GM10266 (cell line): ENCODE measurements around the gene TM4SF18.

ENCODE experiments used
- DNase-seq: peaks from one replicate; pipeline ENCODE4 v3.0.0; 2012; ENCODE audit errors: extremely low spot score
- CTCF ChIP-seq: IDR thresholded peaks from 2 replicates; pipeline ENCODE4 v1.5.1; 2012; ENCODE audit warnings: mild to moderate bottlenecking, low read depth; ENCODE audit not compliant: control insufficient read depth, insufficient read depth; ENCODE audit errors: missing control alignments

Gene TM4SF18

DNA sequence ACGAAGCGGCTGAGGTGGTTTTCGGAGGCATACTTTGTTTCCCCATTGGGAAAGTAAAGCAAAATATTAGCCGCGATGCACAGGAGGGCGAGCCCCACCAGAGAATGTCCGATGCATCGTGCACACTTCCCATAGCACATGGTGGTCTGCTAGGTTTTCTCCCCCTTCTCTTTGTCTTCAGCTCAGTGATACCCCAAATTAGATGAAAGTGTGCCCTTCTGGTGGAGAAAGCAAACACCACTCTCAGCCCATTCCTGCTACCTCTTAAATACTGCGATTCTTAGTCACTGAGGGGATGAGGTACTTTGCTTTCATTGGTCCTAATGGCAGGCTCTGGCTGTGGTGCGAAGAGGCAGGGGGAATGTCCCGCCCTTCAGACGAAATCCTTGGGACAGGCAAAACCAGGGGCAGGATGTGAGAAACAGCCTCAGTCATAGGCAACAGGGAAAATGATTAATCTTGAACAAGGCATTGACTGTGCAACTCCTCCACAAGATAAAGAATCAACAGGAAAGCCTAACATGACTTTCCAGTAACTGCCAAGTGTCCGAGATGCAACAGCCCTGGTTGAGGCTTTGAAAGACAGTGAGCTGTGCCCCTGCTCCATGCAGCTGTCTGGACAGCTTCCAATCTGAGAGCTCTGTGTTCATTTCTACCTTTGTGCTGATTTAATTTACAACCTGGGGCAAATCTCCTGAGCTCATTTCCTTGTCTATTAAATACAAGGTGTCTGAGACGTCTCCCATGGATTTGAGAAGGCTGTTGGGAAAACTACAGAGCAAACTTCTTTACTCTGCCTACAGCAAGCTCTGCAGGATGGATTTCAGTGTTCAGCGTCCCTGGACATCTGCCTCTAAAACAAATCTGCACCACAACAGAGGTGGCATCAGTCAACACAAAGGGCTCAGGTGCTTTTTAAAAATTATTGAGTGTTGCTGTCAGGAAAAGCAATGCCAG is 44.2 kb upstream of the TM4SF18 start, which contains the start of gene TM4SF1:
TM4SF1 (minus strand) TSS at position 242 of the 957 bp plus-strand sequence; CDS start at position 140, 102 bp downstream.
- no peak for DNase-seq
- no peak for TF ChIP-seq CTCF

DNA sequence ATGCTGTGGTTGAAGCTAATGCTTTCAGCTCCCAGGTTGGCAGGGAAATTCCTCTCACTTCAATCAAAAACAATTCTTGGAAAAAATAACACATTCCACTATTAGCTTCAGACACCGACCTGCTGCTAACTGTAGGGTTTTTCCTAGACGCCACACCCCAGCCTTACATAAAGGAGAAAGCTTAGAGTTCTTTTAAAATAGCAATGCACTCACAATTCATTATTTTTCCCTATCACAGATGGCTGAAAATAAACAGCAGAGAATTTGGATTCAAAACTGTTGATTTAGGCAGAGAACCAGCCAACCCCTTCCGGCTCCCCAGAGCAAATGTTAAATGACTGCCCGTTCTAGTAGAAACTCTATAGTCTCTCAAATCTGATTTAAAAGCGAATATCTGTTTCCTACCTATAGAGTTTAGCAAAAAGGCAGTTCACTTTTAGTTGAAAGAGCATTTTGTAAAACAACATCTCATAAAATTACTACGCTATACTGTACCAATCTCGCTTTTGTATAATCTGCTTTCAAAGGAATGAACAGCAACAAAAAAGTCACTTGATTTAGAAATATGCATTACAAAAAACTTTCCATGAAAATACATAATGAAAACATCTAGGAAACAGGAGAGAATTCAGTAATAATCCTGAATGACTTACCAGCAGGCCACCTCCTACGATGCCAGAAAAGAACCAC is 43.4 kb upstream of the TM4SF18 start:
- DNase-seq = no peak
- no peak for TF ChIP-seq CTCF

- no peak for DNase-seq
- no peak for TF ChIP-seq CTCF
These were observed 42.2 kb upstream of the TM4SF18 start for GRCh38 chr3:149375501-149376196.

GRCh38 chr3:149374793-149375500 is 41.5 kb upstream of the TM4SF18 start:
- DNase-seq = no peak
- no peak for TF ChIP-seq CTCF

GRCh38 chr3:149374391-149374790 is 41.0 kb upstream of the TM4SF18 start:
- TF ChIP-seq CTCF = no peak
- DNase-seq = no peak

- DNase-seq = no peak
- TF ChIP-seq CTCF = no peak
These were observed 40.0 kb upstream of the TM4SF18 start for GRCh38 chr3:149373235-149374125.
